ENCODE results near the gene BSPH1.
"Not testable (repeated sequence)": the region's sequence is repeated elsewhere in the genome, so short reads cannot be mapped to it uniquely, and the experiment has no call there.

The BSPH1 gene

GRCh38 chr19:47920107-47920506 lies 71.9 kb downstream of the BSPH1 start:
- DNase-seq (ENCODE audit: low read depth in 2 of 2), result not testable (repeated sequence)

All from stimulated activated CD8-positive, alpha-beta memory T cell treated with anti-CD3 and anti-CD28 coated beads, Interleukin-15, amount 100 ng/mL, for 4 hours (primary cell).